HG02678 (cell line): ENCODE measurements around the gene SCTR.
"Not testable (repeated sequence)": the region's sequence is repeated elsewhere in the genome, so short reads cannot be mapped to it uniquely, and the experiment has no call there.

Experiments
- ATAC-seq: cut with Tn5 transposase; IDR thresholded peaks from one replicate; pipeline ENCODE4 v1.9.1; 2021; ENCODE audit warnings: mild to moderate bottlenecking, moderate library complexity; ENCODE audit not compliant: unreplicated experiment

SCTR gene

DNA sequence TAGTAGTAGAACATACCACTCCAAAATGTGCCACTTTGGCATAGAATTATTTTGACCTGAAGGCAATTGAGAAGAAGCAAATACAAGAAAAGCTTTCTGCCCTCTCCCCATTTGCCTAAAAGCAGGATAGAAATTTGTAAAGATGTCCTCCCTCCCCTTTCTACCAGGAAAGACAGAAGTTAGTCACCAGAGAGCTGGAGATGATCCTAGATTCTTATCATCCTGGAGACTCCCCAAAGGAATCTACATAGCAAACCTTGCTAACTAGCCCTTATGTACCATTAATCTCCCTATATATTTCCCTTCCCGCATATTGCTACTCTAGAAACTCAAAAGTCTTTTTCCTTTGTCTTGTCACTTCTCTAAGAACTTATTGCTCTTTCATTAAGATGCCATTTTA is 105.2 kb downstream of the SCTR start:
- no peak for ATAC-seq

DNA sequence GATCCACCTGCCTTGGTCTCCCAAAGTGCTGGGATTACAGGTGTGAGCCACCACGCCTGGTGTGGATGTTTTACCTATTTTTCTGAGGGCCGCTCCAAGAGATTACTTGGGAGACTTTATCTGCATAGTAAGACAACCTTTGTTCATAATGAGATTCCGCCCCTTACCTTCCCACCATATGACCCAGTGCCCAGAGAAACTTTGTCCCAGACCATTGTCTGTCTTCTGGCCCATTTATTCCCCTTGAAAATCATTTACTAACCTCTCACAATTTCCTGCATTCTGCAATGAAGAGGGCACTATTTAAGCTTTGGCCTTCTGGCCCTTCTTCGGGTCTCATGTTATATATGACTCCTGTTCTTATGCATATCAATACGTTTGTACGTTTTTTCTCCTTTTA is 106.4 kb downstream of the SCTR start:
- ATAC-seq: no peak

DNA sequence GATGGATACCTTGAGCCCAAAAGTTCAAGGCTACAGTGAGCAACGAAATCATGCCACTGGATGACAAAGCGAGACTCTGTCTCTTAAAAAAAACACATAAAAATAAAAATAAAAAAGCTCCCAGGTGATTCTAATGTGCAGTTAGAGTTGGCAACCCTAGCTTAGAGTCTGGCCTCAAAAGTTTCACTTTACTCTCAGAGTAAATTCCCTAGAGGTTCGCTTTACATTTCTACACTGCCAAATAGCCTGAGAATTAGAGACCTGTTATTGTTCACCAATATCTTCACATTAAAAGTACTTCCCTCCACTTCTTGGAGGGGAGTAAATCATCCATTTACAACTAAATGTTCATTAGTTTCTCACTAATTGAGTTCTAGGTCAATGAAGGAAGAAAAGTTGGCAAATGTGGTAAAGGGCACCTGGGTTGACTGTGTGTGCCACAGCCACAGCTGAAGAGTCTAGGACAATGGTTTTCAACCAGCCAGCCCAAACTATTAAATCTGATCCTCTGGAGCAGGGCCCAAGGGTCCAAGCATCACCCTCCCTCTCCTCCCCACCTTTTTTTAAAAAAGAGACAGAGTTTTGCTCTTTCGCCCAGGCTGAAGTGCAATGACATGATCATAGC is 107.9 kb downstream of the SCTR start:
- ATAC-seq: no peak

DNA sequence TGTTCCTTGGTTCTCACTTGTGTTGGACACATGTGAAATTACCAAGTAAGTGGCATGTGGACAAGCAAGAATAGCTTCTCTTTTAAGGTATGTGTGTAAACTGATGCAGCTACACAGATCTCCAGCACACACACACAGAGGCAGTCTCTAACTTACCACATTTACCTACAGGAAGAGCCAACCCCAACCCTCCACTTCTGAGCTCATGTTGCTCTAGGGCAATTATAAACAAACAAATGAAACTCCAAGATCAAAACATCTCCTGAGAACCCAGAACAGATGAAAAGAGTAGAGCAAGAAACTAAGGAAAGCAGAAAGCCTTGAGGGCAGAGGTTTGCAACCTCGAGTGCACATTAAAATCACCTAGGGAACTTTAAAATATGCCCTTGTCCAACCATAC is 108.7 kb downstream of the SCTR start:
- ATAC-seq: no peak

DNA sequence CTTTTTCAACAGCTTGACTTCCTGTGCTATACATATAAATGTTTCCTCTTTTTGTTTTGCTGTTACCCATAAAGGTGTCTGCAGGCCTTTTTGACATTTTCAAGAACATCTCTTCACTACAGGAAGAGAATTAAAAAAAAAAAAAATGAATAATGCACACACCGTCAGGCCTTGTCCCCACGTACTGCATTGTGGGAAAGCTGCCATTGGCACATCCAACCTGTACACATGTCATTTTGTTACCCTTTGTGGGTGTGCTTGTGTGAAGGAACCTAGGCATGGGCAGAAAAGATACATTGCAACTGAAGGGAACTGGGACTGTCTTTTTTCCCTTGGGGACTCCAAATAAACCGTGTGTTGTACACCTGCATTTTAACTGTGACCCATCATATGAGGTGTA is 109.4 kb downstream of the SCTR start:
- ATAC-seq: no peak

DNA sequence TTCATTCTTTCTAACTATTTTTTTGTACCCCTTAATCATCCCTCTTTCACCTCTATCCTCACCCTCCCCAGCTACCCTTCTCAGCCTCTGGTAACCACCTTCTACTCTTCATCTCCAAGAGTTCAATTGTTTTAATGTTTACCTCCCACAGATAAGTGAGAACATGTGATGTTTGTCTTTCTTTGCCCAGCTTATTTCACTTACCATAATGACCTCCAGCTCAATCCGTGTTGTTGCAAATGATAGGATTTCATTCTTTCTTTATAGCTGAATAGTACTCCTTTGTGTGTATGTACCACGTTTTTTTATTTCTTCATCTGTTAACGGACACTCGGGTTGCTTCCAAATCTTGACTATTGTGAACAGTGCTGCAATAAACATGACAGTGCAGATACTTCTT is 114.8 kb downstream of the SCTR start:
- no peak for ATAC-seq

DNA sequence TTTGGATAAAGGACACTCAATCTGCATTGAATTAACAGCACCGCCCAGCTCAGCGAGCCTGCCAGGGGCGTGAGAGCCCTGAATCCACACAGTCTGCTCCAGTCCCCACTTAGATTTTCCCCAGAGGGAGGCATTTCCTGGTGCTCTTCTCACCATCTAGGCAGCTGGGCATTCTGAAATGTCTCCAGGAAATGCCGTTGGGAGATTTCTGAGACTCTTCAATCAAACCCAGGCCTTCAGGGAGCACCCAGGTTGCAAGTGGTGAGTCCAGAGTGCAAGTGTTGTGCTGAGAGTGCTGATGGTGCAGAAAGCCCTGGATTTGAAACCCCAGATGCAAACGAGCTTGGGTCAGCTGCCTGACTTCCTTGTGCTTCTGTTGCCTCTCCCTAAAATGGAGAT is 116.1 kb downstream of the SCTR start:
- no peak for ATAC-seq

DNA sequence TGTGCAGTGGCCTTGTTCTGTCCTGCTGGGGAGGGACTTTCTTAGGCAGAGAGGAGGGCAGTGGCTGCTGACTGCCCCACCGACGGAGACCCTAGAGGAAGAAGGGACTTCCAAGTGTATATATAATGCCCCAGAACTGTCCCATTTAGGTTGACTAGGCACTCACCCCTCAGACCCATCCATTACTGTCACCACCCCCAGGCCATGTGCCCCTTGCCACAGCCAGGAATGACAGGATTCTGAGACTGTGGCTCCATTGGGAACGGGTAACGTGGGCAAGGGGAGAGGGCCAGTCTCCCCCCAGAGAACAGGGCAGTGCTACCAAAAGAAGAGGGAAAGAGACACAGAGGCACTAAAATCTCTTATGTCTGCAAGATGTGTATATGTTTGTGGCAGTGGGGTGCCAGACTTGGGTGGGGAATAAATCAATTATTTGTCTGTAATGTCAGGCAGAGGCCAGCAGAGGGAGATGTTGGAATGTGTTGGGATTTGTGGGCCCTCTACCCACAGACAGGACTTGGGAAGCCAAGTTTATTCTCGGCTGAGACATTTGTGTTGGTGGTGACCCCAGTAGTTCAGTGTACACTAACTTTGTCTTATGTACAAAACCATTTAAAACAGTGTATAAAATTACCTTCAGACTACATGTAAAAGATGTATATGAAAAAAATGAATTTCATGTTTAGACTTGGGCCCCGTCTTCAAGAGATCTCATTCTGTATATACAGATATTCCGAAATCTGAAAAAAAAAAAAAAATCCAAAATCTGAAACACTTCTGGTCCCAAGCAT is 116.7 kb downstream of the SCTR start:
- no peak for ATAC-seq

DNA sequence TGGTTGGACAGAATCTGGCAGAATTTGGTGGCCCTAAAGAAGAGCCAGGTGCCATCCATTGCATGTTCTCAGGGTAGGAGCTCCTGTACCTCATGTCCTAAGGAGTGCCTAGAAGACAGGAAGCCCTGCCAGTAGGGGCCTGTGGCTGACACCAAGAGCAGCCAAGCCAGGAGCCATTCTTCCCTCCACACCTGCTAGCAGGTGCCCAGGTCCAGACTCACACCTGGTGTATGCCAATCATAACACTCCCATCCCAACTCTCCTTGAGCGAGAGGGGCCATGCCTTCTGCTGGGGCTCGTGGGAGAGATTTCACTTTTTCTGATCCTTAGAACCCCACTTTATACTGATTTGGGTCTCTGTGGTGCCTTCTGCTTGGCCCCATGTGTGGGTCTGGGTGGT is 119.1 kb downstream of the SCTR start:
- ATAC-seq: no peak

DNA sequence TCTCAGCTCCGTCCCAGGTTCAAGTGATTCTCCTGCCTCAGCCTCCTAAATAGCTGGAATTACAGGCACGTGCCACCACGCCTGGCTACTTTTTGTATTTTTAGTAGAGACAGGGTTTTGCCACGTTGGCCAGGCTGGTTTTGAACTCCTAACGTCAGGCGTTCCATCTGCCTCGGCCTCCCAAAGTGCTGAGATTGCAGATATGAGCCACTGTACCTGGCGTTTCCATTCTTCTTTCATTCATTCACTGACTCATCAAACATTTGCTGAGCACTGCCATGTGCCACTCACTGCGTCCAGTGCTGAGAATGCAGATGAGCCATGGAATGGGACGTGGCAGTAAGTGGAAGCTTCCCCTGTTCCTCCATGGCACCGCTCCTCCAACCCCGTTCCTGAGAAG is 120.7 kb downstream of the SCTR start:
- not testable (repeated sequence) for ATAC-seq

DNA sequence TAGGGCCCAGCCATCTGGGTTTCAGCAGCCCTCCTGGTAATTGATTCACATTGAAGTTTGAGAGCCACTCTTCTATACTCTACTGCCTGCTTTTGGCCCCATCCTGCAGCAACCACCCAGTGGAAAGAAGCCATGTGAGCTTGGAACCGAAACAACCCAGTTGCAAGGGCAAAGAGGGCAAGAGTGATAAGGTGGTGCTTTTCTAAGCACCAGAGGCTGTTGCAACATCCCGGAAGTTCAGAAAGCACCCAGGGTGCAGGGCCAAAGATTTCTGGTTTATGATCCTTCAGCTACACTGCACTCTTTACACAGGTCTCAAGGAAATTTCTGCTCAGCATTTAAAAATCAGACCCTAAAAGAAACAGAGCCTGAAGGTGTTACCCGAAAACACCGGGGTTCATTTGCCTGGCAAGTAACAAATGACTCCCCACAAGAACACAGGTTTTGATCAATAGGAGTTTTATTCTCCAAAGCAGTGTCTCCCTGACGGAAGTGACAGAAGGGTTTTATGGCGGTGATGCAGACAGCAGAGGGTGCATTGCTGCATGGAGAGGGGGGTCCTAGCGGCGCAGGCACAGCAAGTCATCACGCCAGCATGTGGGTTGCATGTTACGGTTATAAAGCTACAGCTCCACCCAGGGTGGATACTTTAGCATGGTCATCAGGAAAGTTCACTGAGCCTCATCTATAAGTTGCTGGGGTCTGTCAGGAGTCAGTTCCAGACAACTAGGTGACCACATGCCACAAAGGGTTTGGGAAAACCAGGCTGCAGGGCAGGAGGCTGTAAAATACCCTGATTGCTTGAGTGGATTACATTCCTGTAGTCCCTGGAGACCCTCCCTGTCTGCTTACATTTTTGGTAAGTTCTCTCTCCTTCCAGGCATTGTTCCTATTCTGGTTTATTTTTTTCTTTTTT is 121.4 kb downstream of the SCTR start:
- no peak for ATAC-seq

DNA sequence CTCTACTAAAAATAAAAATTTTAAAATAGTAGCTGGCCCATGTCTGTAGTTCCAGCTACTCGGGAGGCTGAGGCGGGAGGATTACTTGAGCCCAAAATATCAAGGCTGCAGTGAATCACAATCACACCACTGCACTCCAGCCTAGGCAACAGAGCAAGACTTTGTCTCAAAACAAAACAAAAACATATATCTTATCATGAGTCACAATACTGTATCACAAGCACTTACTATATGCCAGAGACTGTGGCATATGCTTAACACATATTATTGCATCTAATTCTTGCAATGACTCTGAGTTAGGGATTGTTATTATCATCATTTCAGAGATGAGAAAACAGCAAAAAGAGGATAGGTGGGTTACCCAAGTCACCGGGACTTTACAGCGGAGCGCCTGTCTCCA is 122.2 kb downstream of the SCTR start:
- no peak for ATAC-seq

DNA sequence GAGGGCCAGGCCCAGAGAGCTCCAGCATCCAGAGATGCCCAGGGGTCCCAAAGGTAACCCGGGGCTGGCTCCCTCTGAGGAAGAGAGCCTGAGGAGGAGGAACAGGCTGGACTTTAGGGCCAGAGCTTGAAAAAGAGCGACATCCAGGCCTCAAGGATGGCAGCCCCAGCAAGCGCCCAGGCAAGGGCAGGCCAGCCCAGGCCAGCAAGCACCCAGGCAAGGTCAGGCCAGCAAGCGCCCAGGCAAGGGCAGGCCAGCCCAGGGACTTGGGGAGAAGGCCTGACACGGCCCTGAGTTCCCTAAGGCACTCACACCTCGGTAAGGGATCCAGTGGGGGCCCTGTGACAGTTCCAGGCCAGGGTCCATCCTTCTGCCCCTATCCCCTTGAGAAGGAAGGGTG is 127.1 kb downstream of the SCTR start:
- no peak for ATAC-seq

DNA sequence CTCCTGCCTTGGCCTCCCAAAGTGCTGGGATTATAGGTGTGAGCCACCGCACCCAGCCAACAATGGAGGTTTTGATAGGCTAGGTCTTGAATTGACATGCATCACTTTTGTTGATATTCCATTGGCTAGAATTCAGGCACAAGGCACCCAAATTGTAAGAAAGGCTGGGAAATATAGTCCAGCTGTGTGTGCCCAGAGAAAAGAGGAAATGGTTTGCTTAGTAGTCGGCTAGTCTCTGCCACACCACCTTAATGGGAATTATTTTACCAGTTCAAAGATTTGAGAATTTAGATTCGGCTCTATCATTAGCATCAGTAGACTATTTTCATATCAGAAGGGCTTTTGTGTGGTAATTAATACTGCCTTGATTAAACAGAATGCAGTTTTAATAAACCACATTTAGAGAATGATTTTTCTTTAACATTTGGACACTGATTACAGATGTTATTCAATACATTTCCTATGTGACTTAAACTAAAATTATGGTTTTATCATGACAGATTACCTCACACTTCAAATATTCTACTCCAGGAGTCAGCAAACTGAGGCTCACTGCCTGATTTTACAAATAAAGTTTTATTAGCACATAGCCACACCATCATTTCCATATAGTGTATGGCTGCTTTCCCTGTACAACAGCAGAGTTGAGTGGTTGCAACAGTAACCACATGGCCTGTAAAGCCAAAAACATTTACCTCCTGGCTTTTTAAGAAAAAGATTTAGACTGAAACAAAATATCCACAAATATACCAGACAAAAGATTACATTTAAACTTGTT is 130.1 kb downstream of the SCTR start:
- no peak for ATAC-seq
